Adrenal gland (tissue), 12 donors: ENCODE data around the gene DOCK7. TPM values are rescaled to one million over a fixed set of nuclear protein-coding genes. Genes with fewer than 3 reads are reported as not detected.

Experiments
- DNase-seq, 7 donors: peaks; one replicate each; pipeline ENCODE4 v3.0.0-alpha.2; 2019 to 2020
- H3K27ac ChIP-seq, 5 donors: fragments of 200-600 bp; sonication (generic) in 4 of 5; 1 replicate in 3 of 5; 2 replicates in 2 of 5; pipeline versions ENCODE4 v1.5.1 to v1.8.0; 2016 to 2020; ENCODE audit warnings: mild to moderate bottlenecking in 1 of 5
- H3K27me3 ChIP-seq: fragments of 200-600 bp; 2 replicates; pipeline ENCODE4 v1.8.0; 2021
- H3K36me3 ChIP-seq, 2 donors: fragments of 200-600 bp; replicated peaks in 1 of 2; 1 replicate in 1 of 2; 2 replicates in 1 of 2; pipeline versions ENCODE4 v1.5.1 to v1.8.0; 2018 to 2022
- H3K4me1 ChIP-seq, 2 donors: fragments of 200-600 bp; replicated peaks in 1 of 2; 1 replicate in 1 of 2; 2 replicates in 1 of 2; pipeline versions ENCODE4 v1.5.1 to v1.8.0; 2018 to 2021
- H3K4me3 ChIP-seq, 4 donors: fragments of 200-600 bp; sonication (generic) in 3 of 4; one replicate each; pipeline ENCODE4 v1.5.1; 2016 to 2018
- H3K9me3 ChIP-seq, 3 donors: fragments of 200-600 bp; sonication (generic) in 1 of 3; replicated peaks in 1 of 3; 1 replicate in 2 of 3; 2 replicates in 1 of 3; pipeline versions ENCODE4 v1.5.1 to v1.8.0; 2016 to 2021
- POLR2A ChIP-seq, 2 donors: fragments of 450-650 bp; IDR thresholded peaks; one replicate each; pipeline ENCODE4 v1.6.1; 2017; ENCODE audit warnings: antibody characterized with exemption in 2 of 2, mild to moderate bottlenecking in 2 of 2, moderate library complexity in 1 of 2
- WGBS, 4 donors: extraction: QIAGEN DNeasy Blood & Tissue Kit in 2 of 4; methylation state at CpG; one replicate each; pipeline versions ENCODE4 v1.1.5 to v1.1.7; 2013 to 2017; 5-methylcytosine and 5-hydroxymethylcytosine counted together
- intact Hi-C, 2 donors: fragments of 100-400 bp; cut with DNase I; formaldehyde crosslinking; loops; one replicate each; pipeline versions ENCODE4 v1.14.1 to v1.15.0; 2022 to 2023
- polyA plus RNA-seq, 3 donors: library from polyadenylated mRNA; stranded (reverse); fragments of 200-250 nt in 2 of 3; fragments of 350-450 nt in 1 of 3; fragmentation: Illumina TruSeq in 1 of 3; extraction: RNeasy Lipid Tissue Mini Kit (QIAGEN cat#74804) in 1 of 3; gene quantifications; one replicate each; pipeline ENCODE4 v1.2.3, GENCODE V29; 2013 to 2014
- total RNA-seq, 9 donors: library from RNA; depleted of rRNA in 4 of 9; stranded (reverse); fragments of >200 nt in 4 of 9; fragments of 120-200 nt in 1 of 9; fragmentation: NEBNext Ultra II Directional in 1 of 9; extraction: Animal tissue kit (Norgen Biotek cat#: 25700) in 1 of 9; gene quantifications; one replicate each; pipeline versions ENCODE4 v1.1.0 to v1.2.4, GENCODE V29; 2013 to 2023
- TF ChIP-seq, protein P1 (sequence below), 6 experiments: fragments of 450-650 bp in 4 of 6; fragments of 200-600 bp in 2 of 6; sonication (generic) in 1 of 6; IDR thresholded peaks; 1 replicate in 5 of 6; 2 replicates in 1 of 6; pipeline versions ENCODE4 v1.5.1 to v1.8.0; 2016 to 2021; ENCODE audit warnings: antibody characterized with exemption in 6 of 6, mild to moderate bottlenecking in 2 of 6, moderate library complexity in 1 of 6
- donor health status: healthy with polysubstance abuse.
- donor health status: Bipolar disorder and iron deficiency.
- donor health status: DM: yes; HTN: yes; CAD: no.
- donor health status: DM: no; HTN: no; CAD: no.
- donor health status: DM: no; HTN: no; CAD: no.
- donor health status: DM: yes; HTN: yes; CAD: no.

Gene DOCK7
- total and polyA plus RNA-seq, 12 donors, result 4.7 to 43.0 (median 22.7) TPM

DNA sequence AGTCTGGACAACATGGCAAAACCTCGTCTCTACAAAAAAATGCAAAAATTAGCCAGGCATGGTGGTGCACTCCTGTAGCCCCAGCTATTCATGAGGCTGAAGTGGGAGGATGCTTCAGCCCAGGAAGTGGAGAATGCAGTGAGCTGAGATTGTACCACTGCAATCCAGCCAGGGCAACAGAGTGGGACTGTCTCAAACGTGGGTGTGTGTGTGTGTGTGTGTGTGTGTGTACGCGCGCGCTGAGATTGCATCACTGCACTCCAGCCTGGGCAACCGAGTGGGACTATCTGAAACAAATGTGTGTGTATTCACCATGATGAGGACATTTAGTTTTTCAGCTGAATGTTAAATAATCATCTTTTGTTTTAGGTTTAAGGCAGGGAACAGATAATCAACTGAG, 230.2 kb downstream of the DOCK7 start:
- H3K9me3 ChIP-seq, result no peaks in the 10 kb centered on the region
- TF ChIP-seq, protein P1, sequence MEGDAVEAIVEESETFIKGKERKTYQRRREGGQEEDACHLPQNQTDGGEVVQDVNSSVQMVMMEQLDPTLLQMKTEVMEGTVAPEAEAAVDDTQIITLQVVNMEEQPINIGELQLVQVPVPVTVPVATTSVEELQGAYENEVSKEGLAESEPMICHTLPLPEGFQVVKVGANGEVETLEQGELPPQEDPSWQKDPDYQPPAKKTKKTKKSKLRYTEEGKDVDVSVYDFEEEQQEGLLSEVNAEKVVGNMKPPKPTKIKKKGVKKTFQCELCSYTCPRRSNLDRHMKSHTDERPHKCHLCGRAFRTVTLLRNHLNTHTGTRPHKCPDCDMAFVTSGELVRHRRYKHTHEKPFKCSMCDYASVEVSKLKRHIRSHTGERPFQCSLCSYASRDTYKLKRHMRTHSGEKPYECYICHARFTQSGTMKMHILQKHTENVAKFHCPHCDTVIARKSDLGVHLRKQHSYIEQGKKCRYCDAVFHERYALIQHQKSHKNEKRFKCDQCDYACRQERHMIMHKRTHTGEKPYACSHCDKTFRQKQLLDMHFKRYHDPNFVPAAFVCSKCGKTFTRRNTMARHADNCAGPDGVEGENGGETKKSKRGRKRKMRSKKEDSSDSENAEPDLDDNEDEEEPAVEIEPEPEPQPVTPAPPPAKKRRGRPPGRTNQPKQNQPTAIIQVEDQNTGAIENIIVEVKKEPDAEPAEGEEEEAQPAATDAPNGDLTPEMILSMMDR (IDR thresholded peaks at IDR 0.05), result no peak
- TF ChIP-seq POLR2A (IDR thresholded peaks at IDR 0.05), result no peak
- H3K27me3 ChIP-seq, result no peaks in the 10 kb centered on the region
- DNase-seq, result no peak
- intact Hi-C loops, result no loop called here
- no peak overlapping the region for H3K4me3 ChIP-seq
- no peaks in the 10 kb centered on the region for H3K4me1 ChIP-seq
- no peak overlapping the region for H3K27ac ChIP-seq
- 75 to 89% (median 81%) methylated on average over 6 to 7 of the region's 7 CpGs for WGBS, 4 donors
- H3K36me3 ChIP-seq, result peaks cover 0 to 24% of the 10 kb centered on the region in 2 donors

DNA sequence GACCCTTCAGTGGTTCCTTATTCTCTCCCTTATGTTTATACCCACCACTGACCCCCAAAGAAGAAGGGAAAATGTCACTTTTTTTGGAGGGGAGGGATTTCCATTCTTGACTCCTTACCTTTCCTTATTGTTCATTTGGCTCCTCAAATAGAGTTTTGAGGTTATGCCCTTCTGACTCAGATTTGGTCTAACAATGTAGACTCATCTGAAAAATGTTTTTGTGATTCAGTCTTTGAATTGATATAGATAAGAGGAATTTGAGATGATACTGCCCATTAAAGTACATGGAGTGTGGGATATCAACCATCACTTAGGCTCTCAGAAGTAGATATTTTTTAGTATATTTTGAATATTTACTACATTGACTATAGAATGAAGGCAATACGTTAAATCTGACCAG, 235.2 kb downstream of the DOCK7 start:
- Histone ChIP-seq H3K27ac (no peak overlapping the region), H3K4me1 (no peaks in the 10 kb centered on the region), H3K27me3 (no peaks in the 10 kb centered on the region), H3K4me3 (no peak overlapping the region), H3K36me3 (peaks cover 0 to 55% of the 10 kb centered on the region in 2 donors), H3K9me3 (no peaks in the 10 kb centered on the region)
- DNase-seq, result no peak
- TF ChIP-seq, protein P1 (IDR thresholded peaks at IDR 0.05), result no peak
- TF ChIP-seq POLR2A (IDR thresholded peaks at IDR 0.05), result no peak
- intact Hi-C loops, result no loop called here
- WGBS, 4 donors, result 94 to 100% (median 98%) methylated on average over 1 of the region's 1 CpG

DNA sequence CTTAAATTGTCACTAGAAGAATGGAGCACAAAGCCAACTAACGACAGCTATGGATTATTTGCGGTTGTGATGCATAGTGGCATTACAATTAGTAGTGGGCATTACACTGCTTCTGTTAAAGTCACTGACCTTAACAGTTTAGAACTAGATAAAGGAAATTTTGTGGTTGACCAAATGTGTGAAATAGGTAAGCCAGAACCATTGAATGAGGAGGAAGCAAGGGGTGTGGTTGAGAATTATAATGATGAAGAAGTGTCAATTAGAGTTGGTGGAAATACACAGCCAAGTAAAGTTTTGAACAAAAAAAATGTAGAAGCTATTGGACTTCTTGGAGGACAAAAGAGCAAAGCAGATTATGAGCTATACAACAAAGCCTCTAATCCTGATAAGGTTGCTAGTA, 237.9 kb downstream of the DOCK7 start:
- Histone ChIP-seq H3K36me3 (peaks cover 0 to 64% of the 10 kb centered on the region in 2 donors), H3K9me3 (no peaks in the 10 kb centered on the region), H3K27ac (no peak overlapping the region), H3K27me3 (no peaks in the 10 kb centered on the region), H3K4me1 (no peaks in the 10 kb centered on the region), H3K4me3 (no peak overlapping the region)
- no peak for TF ChIP-seq POLR2A (IDR thresholded peaks at IDR 0.05)
- TF ChIP-seq, protein P1 (IDR thresholded peaks at IDR 0.05), result no peak
- intact Hi-C loops, result no loop called here
- 92 to 99% (median 96%) methylated on average over 2 of the region's 2 CpGs for WGBS, 4 donors
- DNase-seq, result no peak

DNA sequence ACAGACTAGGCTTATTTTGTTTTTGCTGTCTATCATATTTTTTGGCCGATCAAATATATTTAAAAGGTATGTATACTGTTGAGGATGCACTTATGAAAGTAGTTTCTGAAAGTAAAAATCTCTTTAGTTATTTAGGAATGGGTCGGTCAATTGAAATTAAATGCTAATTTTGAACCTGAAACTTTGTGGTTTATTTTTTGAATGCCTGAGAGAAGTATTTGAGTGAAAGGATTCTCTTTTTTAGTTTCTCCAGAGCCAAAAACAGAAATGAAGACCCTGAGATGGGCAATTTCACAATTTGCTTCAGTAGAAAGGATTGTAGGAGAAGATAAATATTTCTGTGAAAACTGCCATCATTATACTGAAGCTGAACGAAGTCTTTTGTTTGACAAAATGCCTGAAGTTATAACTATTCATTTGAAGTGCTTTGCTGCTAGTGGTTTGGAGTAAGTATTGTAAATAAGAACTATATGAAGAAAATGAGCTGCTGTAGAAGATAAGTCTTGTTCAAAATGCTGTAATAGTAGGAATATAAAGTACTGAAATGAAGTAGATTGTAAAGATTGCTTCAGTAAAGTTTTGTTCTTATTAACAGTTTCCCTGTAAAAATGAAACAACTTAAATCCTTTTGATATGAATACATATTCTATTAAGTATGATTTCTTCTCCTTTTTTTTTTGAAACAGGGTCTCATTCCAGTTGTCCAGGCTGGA, 239.8 kb downstream of the DOCK7 start:
- Histone ChIP-seq H3K27me3 (no peaks in the 10 kb centered on the region), H3K4me1 (no peaks in the 10 kb centered on the region), H3K27ac (no peak overlapping the region), H3K36me3 (peaks cover 0 to 62% of the 10 kb centered on the region in 2 donors), H3K4me3 (no peak overlapping the region), H3K9me3 (no peaks in the 10 kb centered on the region)
- DNase-seq, result no peak
- 86 to 94% (median 91%) methylated on average over 3 of the region's 3 CpGs for WGBS, 4 donors
- intact Hi-C loops, result no loop called here
- no peak for TF ChIP-seq POLR2A (IDR thresholded peaks at IDR 0.05)
- TF ChIP-seq, protein P1 (IDR thresholded peaks at IDR 0.05), result no peak
